HTERT RPE-1 (cell line): ENCODE results near the gene HOXC9.

Source experiments
- in situ Hi-C: fragments of 300-500 bp; cut with MboI; formaldehyde crosslinking; loops from 4 replicates; pipeline ENCODE4 v1.14.3; 2020; ENCODE audit warnings: low sequenced_read_pairs

The HOXC9 gene

DNA sequence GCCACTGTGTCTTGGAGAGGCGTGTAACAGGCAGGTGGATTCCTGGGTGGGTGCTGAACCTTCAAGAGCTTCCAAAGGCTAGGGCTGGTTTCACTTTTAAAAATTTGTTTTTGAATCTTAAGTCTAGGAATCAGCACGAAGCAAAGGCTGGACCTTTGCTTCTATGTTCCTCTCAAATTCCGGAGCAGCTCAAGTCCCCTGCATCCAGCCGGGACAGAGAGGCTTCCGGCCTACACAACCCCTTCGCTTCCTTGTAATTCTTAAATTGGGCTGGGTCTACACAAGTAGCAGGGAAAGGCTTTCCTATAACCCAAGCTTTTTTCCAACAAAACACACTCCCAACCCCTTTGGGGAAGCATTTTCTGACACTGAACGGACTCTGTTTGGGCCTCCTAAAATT is 37.0 kb upstream of the HOXC9 start:
- in situ Hi-C loops: no loop called here

GRCh38 chr12:53963434-53964314 is 36.3 kb upstream of the HOXC9 start:
- in situ Hi-C loops: no loop called here

GRCh38 chr12:53964315-53964713 is 35.6 kb upstream of the HOXC9 start:
- in situ Hi-C loops: no loop called here

DNA sequence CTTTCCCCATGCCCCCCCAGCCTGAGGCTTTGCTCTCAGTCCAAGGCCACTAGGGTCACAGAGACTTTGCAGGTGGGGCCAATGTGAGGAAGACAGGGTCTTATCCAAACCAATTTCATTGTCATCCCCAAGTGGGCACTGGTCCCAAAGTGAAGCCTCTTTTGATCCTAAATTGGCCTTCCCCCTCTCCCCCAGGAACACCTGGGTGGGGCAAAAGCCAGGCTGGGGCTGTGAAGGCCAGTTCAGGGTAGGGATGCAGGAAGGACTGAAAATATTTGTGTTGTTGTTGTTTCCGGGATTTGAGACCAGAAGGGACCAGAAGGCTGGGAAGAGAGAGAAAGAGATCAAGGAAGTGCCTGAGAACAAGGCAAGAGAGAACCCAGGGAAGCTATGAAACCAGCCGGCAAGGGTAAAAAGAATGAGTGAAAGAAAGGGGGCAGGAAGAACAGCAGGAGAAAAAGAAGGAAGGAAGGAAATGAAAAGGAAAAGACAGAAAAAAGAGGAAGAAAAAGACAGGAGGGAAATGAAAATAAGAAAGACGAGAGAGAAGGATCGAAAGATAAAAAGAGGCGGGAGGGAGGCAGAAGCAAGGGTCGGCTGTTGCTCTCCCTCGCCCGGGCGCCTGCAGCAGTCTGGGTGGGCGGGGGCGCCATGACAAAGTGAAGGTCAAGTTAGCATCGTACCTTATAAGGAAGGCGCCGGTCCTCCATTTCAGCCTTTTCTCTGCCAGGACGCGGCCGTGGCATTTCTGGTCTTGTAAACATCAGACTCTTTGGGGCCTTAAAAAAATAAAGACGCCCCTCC is 34.5 kb upstream of the HOXC9 start:
- in situ Hi-C loops: no loop called here

GRCh38 chr12:53966085-53966384 is 33.9 kb upstream of the HOXC9 start:
- in situ Hi-C loops: no loop called here

GRCh38 chr12:53966385-53967133 is 33.4 kb upstream of the HOXC9 start:
- in situ Hi-C loops: no loop called here

DNA sequence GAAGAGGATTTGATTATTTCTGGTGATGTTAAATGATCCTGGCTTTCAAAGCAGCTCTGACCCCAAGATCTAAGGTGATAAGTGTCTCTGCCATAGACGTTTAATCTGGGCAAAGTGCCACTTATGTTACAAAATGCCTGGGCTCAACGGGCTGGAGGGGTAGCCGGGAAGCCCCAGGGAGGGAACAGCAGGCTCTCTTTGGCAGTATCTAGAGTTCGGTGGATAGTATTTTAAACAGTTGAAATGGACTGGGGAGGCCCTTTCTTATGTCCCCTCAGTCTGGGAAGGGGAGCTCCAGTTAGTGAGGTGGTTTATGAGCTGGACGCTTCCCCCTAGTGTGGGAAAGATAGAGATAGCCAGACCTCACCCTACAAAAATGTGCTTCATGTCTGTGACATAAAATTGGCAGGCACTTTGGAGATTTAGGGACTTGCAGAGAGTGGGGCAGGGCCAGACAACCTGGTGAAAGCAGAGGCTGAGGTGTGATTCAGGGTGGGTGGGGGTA is 32.5 kb upstream of the HOXC9 start:
- in situ Hi-C loops: no loop called here

DNA sequence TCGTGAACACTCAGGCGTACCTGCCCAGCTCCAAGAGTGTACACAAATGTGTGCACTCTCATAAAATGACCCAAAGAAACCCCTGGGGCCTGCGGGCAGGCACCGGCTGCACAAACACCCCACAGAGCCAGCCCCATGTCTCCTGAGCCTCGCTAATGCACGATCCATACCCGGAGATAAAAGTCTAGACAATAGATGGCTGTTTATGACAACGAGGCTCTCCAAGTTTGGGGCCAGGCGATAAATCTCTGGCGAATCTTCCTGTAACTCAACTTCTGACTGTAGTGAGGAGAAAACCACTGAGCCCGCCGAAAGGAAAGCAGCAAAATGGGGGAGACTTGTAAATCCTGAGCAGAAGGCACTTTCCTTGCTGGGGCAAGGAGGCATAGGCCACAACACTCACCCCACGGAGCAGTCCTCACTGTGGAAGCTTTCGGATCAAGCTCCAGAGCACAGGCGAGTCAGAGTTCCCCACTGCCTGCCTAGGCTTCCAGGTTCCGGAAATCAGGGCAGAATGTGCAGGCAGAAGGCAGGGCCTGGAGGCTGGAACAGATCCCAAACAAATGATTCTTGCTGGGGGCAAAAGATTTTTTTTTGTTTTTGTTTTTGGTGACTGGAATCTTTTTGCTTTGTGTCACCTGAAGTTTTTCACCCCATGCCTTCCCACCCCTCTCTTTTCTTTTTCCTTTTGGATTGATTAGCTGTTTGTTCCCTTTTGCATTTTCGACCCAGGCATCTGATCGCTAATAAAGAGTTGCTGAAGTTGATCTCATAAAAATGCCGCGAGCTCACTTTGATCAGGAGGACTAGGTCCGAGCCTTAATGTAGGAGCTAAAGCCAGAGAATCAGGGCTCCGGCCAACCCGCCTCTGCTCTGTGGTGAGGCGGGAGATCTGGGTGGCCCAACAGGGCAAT is 31.5 kb upstream of the HOXC9 start:
- in situ Hi-C loops: no loop called here

DNA sequence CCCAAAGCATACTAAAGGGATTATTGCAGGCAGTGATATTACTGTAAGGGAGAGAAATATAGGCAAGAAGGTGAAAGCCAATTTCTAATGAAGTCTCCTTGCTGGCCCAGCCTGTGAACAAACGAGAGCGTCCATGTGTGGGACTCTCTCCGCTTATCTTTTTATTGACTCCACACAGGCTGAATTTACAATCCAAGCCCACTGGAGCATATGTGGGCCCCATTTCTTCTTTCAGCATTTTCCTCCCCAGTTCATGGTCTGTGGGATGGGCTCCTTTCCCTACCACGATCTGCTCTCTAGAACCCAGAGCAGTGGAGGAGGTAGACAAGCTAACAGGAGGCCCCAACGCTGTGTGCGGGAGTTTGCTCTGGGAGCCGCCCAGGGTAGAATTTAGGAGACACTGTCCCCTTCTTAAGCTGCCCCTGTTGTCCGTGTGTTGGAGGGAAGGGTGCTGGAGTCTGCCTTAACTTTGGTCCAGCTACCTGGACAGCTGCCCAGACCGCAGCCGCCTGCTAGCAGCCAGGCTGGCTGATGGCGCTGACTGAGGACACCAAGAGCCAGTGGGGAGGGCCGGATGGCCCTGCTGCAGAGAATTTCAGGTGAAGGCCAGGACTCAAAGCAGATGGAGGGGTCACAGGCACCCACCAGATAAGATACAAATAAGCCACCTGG is 30.2 kb upstream of the HOXC9 start:
- in situ Hi-C loops: no loop called here

DNA sequence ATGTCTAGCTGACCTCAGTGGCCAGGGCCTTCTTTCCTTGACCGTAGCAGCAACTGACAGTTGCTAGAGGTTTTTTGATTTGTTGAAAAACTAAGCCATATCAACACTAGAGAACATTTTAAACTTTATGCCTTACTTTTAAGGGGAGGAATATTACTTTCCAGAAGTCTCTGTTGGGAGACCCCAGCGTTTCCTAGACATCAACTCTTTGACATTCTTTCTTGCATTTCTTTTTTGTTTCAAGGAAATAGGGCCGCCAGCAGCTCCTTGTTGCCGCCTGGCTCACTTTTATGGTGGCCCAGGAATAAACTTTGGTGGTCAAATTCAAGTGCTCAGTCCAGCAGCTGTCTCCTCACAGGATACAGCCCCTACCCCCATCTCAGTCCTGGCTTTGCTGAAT is 29.5 kb upstream of the HOXC9 start:
- in situ Hi-C loops: no loop called here

GRCh38 chr12:53971129-53971528 is 28.8 kb upstream of the HOXC9 start:
- in situ Hi-C loops: no loop called here

GRCh38 chr12:53971686-53972085 is 28.3 kb upstream of the HOXC9 start:
- in situ Hi-C loops: no loop called here

DNA sequence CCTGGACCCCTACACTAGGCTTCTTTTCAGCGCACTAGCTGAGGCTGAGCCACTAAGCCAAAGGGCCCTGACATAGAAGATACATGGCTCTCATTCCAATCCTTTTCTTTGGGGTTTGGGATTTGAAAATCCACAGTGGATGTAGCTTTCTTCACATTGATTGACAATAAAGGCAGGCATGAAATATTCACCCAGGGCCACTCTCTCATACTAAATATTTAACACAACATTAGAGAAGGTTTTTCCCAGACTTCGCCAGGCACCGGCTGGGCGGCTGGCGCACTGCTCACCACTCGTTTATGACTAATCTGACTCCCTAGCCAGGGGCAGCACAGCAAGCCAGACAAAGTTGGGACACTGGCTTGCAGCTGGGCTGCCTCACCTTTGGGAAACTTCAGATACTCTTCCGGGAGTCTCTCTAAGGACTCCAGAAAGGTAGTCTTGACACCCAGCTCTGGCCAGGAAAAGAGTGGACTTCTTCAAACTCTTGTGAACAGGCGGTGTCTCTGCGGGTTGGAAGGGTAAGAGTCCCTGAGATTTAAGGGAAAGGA is 27.7 kb upstream of the HOXC9 start:
- in situ Hi-C loops: no loop called here

DNA sequence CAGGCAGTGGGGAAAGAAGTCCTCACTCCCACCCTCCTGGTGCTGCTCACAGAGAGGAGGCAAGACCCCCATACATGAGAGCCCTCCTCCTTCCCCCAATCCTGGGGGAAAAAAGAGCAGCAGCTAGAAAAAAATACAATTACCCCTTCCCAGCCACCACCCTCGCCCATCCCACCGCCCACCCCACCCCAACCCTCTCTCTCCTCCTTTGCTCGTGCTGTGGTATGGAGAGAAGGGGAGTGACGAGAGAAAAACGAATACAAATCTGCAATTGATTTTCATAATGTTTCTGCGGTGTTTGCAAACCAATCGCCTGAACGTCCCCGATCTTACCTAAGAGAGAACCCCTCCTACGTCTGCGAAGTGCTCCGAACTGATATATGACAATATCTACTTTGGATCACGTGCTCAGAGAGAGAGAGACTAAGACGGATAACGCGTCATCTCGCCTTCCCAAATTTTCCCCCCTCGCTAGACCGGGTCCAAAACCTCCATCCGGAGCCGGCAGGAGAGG is 27.2 kb upstream of the HOXC9 start, which contains the start of gene HOXC11:
Gene HOXC11 (plus strand): TSS at position 405 of the 514 bp plus-strand sequence. CDS start 116 bp downstream, outside the sequence.
- in situ Hi-C loops: no loop called here

GRCh38 chr12:53973236-53974042 is 26.5 kb upstream of the HOXC9 start:
- in situ Hi-C loops: no loop called here

- in situ Hi-C loops: no loop called here
Observed at GRCh38 chr12:53974084-53975063, 25.6 kb upstream of the HOXC9 start, which contains the start of gene HOTAIR. Gene HOTAIR, minus strand, starts transcription at chr12:53974954.

GRCh38 chr12:53975064-53975471 is 24.9 kb upstream of the HOXC9 start:
- in situ Hi-C loops: no loop called here
